ENCODE results near the gene S100A1. TPM values are rescaled to one million over a fixed set of nuclear protein-coding genes. Genes with fewer than 3 reads are reported as not detected.

The S100A1 gene
- total RNA-seq, 1 donor from 2014 or later = not detected

- intact Hi-C loops (cut with micrococcal nuclease) = no loop called here
These were observed 50.5 kb downstream of the S100A1 start, which contains the start of gene NPR1 for GRCh38 chr1:153678519-153679336. Gene NPR1, plus strand, starts transcription at chr1:153678688. Its CDS starts 421 bp downstream, at chr1:153679109.

DNA sequence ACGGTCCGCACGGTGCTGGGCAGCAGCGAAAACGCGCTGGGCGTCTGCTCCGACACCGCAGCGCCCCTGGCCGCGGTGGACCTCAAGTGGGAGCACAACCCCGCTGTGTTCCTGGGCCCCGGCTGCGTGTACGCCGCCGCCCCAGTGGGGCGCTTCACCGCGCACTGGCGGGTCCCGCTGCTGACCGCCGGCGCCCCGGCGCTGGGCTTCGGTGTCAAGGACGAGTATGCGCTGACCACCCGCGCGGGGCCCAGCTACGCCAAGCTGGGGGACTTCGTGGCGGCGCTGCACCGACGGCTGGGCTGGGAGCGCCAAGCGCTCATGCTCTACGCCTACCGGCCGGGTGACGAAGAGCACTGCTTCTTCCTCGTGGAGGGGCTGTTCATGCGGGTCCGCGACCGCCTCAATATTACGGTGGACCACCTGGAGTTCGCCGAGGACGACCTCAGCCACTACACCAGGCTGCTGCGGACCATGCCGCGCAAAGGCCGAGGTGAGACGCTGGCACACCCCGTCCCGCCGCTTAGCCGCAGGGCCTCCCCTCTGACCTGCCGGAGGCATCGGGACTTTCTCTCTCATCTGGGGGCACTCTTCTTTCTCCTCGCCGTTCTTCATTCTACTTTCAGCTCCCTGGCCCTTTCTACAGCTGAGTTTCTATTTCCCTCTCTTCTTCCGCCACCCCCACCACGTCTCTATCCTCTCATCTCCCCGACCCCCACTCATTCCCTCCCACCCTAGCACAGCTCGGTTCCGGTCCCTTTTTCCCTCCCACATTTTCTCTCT is 51.3 kb downstream of the S100A1 start:
- intact Hi-C loops (cut with micrococcal nuclease) = no loop called here

GRCh38 chr1:153680120-153680403 is 51.8 kb downstream of the S100A1 start:
- intact Hi-C loops (cut with micrococcal nuclease) = no loop called here

Other genes starting within 250 kb of the S100A1 start
- gene S100A8, start 237.4 kb upstream of the S100A1 start, total RNA-seq = not detected in 2 replicates
- gene S100A7A, start 211.9 kb upstream of the S100A1 start, total RNA-seq = not detected in 2 replicates
- gene S100A7, start 167.8 kb upstream of the S100A1 start, total RNA-seq = not detected in 2 replicates
- gene S100A6, start 92.4 kb upstream of the S100A1 start, total RNA-seq = 410 and 418 TPM in 2 replicates
- 2.6 and 3.9 TPM in 2 replicates for gene S100A5, start 87.5 kb upstream of the S100A1 start, total RNA-seq
- gene S100A4, start 82.6 kb upstream of the S100A1 start, total RNA-seq = 762 and 767 TPM in 2 replicates
- 0.24 TPM in 1 of 2 replicates, not detected in the other for gene S100A3, start 79.2 kb upstream of the S100A1 start, total RNA-seq
- 0.78 TPM in 1 of 2 replicates, not detected in the other for gene S100A2, start 62.6 kb upstream of the S100A1 start, total RNA-seq
- gene S100A16, start 15.3 kb upstream of the S100A1 start, total RNA-seq = not detected in 2 replicates
- not detected in 2 replicates for gene S100A14, start 12.1 kb upstream of the S100A1 start, total RNA-seq
- gene S100A13, start 929 bp upstream of the S100A1 start, total RNA-seq = 2.4 and 5.1 TPM in 2 replicates
- 103 and 105 TPM in 2 replicates for gene CHTOP, start 5.6 kb downstream of the S100A1 start, total RNA-seq
- 36.2 and 41.6 TPM in 2 replicates for gene SNAPIN, start 30.3 kb downstream of the S100A1 start, total RNA-seq
- 184 and 186 TPM in 2 replicates for gene ILF2, start 42.6 kb downstream of the S100A1 start, total RNA-seq
- not detected in 2 replicates for gene NPR1, start 50.3 kb downstream of the S100A1 start, total RNA-seq
- 60.6 and 64.4 TPM in 2 replicates for gene INTS3, start 99.6 kb downstream of the S100A1 start, total RNA-seq
- 21.0 and 22.5 TPM in 2 replicates for gene SLC27A3, start 147.0 kb downstream of the S100A1 start, total RNA-seq